MCF 10A (cell line): Measurements from ENCODE around the gene CTRL. TPM values are rescaled to one million over a fixed set of nuclear protein-coding genes. Genes with fewer than 3 reads are reported as not detected.
"Not testable (repeated sequence)": the region's sequence is repeated elsewhere in the genome, so short reads cannot be mapped to it uniquely, and the experiment has no call there.

Source experiments
- BruUV-seq: library from RNA; stranded (reverse); fragments of 400-500 nt; replicated peaks from 2 replicates; lab custom pipeline; 2021; lab: Mats Ljungman, UMichigan
- CTCF ChIA-PET: fragments of 300-600 bp; sonication (Branson Sonifier 250); formaldehyde crosslinking; extraction: SDS; loops from one replicate; lab custom pipeline; 2021; ENCODE audit warnings: antibody characterized with exemption, inconsistent platforms; lab: Yijun Ruan, JAX
- POLR2A ChIA-PET: fragments of 300-600, 350-650 bp; sonication (Branson Sonifier 250); formaldehyde crosslinking; extraction: SDS; loops from one replicate; lab custom pipeline; 2020; ENCODE audit warnings: antibody characterized with exemption, inconsistent platforms; lab: Yijun Ruan, JAX
- DNase-seq: peaks from one replicate; pipeline ENCODE4 v3.0.0-alpha.2; 2018; ENCODE audit not compliant: unreplicated experiment
- H3K27ac Mint-ChIP-seq: one replicate; pipeline ENCODE4 v1.8.0; 2022; ENCODE audit warnings: mild to moderate bottlenecking, low read depth, mixed read lengths; ENCODE audit not compliant: unreplicated experiment
- H3K27me3 Mint-ChIP-seq: one replicate; pipeline ENCODE4 v1.8.0; 2022; ENCODE audit warnings: mixed read lengths; ENCODE audit not compliant: insufficient read depth, unreplicated experiment
- H3K36me3 Mint-ChIP-seq: one replicate; pipeline ENCODE4 v1.8.0; 2022; ENCODE audit warnings: mild to moderate bottlenecking, moderate library complexity, mixed read lengths; ENCODE audit not compliant: insufficient read depth, unreplicated experiment
- H3K4me1 Mint-ChIP-seq: one replicate; pipeline ENCODE4 v1.8.0; 2022; ENCODE audit warnings: mixed read lengths; ENCODE audit not compliant: insufficient read depth, unreplicated experiment
- H3K4me3 Mint-ChIP-seq: one replicate; pipeline ENCODE4 v1.8.0; 2022; ENCODE audit warnings: mild to moderate bottlenecking, moderate library complexity, mixed read lengths; ENCODE audit not compliant: unreplicated experiment
- H3K9me3 Mint-ChIP-seq: one replicate; pipeline ENCODE4 v1.8.0; 2022; ENCODE audit warnings: mixed read lengths; ENCODE audit not compliant: unreplicated experiment
- intact Hi-C: fragments of 100-400 bp; cut with micrococcal nuclease; formaldehyde crosslinking; loops from 2 replicates; pipeline ENCODE4 v1.14.1; 2022
- total RNA-seq: library from RNA; stranded (reverse); gene quantifications from 2 replicates; pipeline ENCODE4 v1.2.3, GENCODE V29; 2022
- TF ChIP-seq, protein P1 (sequence below): fragments of 200-600 bp; IDR thresholded peaks from one replicate; pipeline ENCODE4 v1.8.0; 2022; ENCODE audit warnings: antibody characterized with exemption, mild to moderate bottlenecking; ENCODE audit not compliant: unreplicated experiment

Gene CTRL
- total RNA-seq, 1 experiment from 2014 or later = 1.6 TPM

- peaks cover 15% of the 10 kb centered on the region for H3K4me1 Mint-ChIP-seq
- DNase-seq = peak; percentile 81
- no peaks in the 10 kb centered on the region for H3K27me3 Mint-ChIP-seq
- POLR2A ChIA-PET = interaction anchor here (0.7 to 1.6 kb wide), 6 partner anchors 18 to 74 kb away, joined by 3 to 10 read pairs (median 4); partner anchors contain the start of genes PSKH1 and PSMB10
- TF ChIP-seq, protein P1, sequence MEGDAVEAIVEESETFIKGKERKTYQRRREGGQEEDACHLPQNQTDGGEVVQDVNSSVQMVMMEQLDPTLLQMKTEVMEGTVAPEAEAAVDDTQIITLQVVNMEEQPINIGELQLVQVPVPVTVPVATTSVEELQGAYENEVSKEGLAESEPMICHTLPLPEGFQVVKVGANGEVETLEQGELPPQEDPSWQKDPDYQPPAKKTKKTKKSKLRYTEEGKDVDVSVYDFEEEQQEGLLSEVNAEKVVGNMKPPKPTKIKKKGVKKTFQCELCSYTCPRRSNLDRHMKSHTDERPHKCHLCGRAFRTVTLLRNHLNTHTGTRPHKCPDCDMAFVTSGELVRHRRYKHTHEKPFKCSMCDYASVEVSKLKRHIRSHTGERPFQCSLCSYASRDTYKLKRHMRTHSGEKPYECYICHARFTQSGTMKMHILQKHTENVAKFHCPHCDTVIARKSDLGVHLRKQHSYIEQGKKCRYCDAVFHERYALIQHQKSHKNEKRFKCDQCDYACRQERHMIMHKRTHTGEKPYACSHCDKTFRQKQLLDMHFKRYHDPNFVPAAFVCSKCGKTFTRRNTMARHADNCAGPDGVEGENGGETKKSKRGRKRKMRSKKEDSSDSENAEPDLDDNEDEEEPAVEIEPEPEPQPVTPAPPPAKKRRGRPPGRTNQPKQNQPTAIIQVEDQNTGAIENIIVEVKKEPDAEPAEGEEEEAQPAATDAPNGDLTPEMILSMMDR = no peak
- CTCF ChIA-PET = interaction anchor here (0.6 to 1.7 kb wide), 6 partner anchors 12 to 580 kb away, joined by 3 to 12 read pairs (median 5); no protein-coding TSS in a partner anchor
- BruUV-seq = no TSS peak
- peaks cover 21% of the 10 kb centered on the region for H3K36me3 Mint-ChIP-seq
- no peaks in the 10 kb centered on the region for H3K9me3 Mint-ChIP-seq
- no peak overlapping the region for H3K4me3 Mint-ChIP-seq
- intact Hi-C loops = loop anchor here (5.0 kb wide), 1 partner anchor 76 kb away; the partner anchor contains the start of gene THAP11
- H3K27ac Mint-ChIP-seq = peak overlapping the region; percentile 65
Measured at GRCh38 chr16:67917852-67918236, 13.8 kb downstream of the CTRL start.

DNA sequence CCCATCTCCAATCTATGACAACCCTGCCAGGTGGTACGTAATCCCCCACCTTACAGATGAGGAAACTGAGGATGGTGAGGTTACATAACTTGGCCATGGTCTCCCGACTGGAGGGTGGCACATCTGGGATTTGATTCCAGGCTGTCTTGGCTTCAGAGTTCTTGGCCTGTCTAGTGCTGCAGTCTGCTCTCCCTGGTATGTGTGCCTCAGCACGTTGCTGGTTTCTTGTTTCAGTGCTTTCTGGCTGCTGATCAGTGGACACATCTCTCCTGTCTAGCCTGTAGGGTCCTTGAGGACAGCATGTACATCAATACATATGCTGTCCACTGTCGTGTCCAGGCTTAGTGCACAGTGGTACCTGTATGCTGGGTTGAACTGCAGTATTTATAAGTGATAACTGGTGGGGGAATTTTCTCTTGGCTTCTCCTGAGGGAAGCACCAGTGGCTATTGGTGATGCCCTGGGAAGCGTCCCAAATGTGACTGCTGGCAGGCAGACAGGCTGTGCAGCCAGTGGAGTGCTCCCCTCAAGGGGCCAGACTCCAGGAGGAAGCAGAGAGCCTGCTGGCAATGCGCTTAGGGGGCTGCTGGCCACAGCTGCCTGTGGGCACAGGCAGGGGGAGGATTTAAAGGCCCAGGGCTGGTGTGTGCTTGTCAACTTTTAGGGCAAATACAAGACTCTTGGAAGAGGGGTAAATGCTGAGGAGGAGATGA, 14.4 kb downstream of the CTRL start:
- Mint-ChIP-seq H3K9me3 (no peaks in the 10 kb centered on the region), H3K27ac (peak overlapping the region; percentile 65), H3K27me3 (no peaks in the 10 kb centered on the region), H3K36me3 (peaks cover 21% of the 10 kb centered on the region), H3K4me3 (no peak overlapping the region), H3K4me1 (peaks cover 15% of the 10 kb centered on the region)
- ChIA-PET POLR2A (interaction anchor here (0.7 to 1.6 kb wide), 6 partner anchors 18 to 73 kb away, joined by 3 to 10 read pairs (median 4); partner anchors contain the start of genes PSKH1 and PSMB10), CTCF (interaction anchor here (0.8 to 1.7 kb wide), 7 partner anchors 10 to 147 kb away, joined by 3 to 12 read pairs (median 4); no protein-coding TSS in a partner anchor)
- BruUV-seq = no TSS peak
- TF ChIP-seq, protein P1 = no peak
- no peak for DNase-seq
- intact Hi-C loops = loop anchor here (5.0 kb wide), 1 partner anchor 75 kb away; the partner anchor contains the start of gene THAP11

GRCh38 chr16:67915831-67916723, 15.6 kb downstream of the CTRL start:
- CTCF ChIA-PET = interaction anchor here (0.6 to 1.6 kb wide), 8 partner anchors 12 to 607 kb away, joined by 3 to 4 read pairs (median 3); no protein-coding TSS in a partner anchor
- DNase-seq = no peak
- Mint-ChIP-seq H3K36me3 (peaks cover 21% of the 10 kb centered on the region), H3K27me3 (no peaks in the 10 kb centered on the region), H3K27ac (no peak overlapping the region), H3K4me1 (peaks cover 15% of the 10 kb centered on the region), H3K4me3 (no peak overlapping the region), H3K9me3 (no peaks in the 10 kb centered on the region)
- BruUV-seq = no TSS peak
- TF ChIP-seq, protein P1 = no peak
- POLR2A ChIA-PET = interaction anchor here (0.5 to 1.9 kb wide), 4 partner anchors 20 to 200 kb away, joined by 3 to 7 read pairs (median 3); partner anchors contain the start of genes PSKH1 and PSMB10
- intact Hi-C loops = loop anchor here (5.0 kb wide), 1 partner anchor 74 kb away; the partner anchor contains the start of gene THAP11

DNA sequence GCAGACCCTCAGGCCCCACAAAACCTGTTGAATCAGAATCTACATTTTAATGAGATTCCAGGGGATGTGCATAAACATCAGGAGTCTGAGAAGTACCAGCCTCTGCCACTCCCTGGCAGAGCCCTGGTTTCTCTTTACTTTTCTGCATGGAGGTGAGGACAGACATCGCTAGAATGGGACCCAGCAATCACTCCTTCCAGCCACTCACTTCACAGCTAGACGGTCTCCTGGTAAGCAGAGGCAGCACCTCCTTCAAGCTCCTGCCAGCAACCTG, 16.2 kb downstream of the CTRL start:
- ChIA-PET POLR2A (interaction anchor here (0.7 to 1.9 kb wide), 4 partner anchors 14 to 151 kb away, joined by 3 to 7 read pairs (median 3); partner anchors contain the start of genes PSKH1 and PSMB10), CTCF (interaction anchor here (0.6 to 1.6 kb wide), 7 partner anchors 11 to 607 kb away, joined by 3 to 4 read pairs (median 3); no protein-coding TSS in a partner anchor)
- H3K4me3 Mint-ChIP-seq, DNase-seq, H3K9me3 Mint-ChIP-seq, BruUV-seq, H3K27me3 Mint-ChIP-seq, H3K27ac Mint-ChIP-seq: not testable (repeated sequence)
- peaks cover 26% of the 10 kb centered on the region for H3K36me3 Mint-ChIP-seq
- intact Hi-C loops = loop anchor here (5.0 kb wide), 1 partner anchor 73 kb away; the partner anchor contains the start of gene THAP11
- H3K4me1 Mint-ChIP-seq = peaks cover 15% of the 10 kb centered on the region
